Suppressor macrophage (primary cell): ENCODE data around the gene ICA1L.
"Not testable (repeated sequence)": the region's sequence is repeated elsewhere in the genome, so short reads cannot be mapped to it uniquely, and the experiment has no call there.

Source experiments
- DNase-seq, 4 experiments: peaks; one replicate each; pipeline ENCODE4 v3.0.0-alpha.2; 2020 to 2022

The ICA1L gene

DNA sequence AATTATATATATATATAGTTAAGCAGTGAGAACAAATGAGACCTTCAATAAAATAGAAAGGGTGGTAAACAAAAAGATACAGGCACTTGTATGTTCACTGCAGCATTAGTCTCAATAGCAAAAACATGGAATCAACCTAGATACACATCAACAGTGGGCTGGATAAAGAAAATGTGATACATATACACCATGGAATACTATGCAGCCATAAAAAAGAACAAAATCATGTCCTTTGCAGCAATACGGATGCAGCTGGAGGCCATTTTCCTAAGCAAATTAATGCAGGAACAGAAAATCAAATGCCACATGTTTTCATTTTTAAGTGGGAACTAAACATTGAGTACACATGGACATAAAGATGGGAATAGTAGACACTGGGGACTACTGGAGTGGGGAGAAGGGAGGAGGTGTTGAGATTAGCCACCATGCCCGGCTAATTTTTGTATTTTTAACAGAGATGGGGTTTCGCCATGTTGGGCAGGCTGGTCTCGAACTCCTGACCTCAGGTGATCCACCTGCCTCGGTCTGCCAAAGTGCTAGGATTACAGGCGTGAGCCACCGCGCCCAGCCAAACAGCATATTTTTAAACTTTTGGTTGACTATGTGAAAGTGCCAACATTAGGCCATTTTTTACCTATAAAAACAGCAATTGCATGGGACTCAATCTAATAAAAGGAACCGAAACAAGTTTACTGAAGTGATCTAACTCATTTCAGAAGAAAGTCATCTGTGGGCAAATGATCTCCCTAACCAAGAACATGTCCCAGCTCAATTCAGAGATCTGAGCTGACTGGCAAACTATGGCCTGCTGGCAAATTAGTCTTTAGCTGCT lies 23.7 kb downstream of the ICA1L start:
- peak in 2 of 4 experiments; percentile 33 to 36 for DNase-seq

DNA sequence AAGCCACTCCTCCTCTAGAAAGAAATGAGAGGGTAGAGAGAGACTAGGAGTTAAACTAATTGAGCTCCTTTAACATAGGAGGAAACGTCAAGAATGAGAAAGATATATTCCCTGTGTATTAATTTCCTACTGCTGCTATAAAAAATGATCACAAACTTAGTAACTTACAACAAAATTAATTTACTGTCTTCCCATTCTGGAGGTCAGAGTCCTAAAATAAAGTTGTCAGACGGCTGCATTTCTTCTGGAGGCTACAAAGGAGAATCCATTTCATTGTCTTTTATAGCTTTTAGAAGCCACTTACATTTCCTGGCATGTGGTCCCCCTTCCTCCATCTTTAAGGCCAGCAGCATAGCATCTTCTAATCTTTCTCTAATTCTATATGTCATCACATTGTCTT lies 26.9 kb downstream of the ICA1L start:
- DNase-seq = no peak

- no peak for DNase-seq
Measured at GRCh38 chr2:202842690-202843089, 28.9 kb downstream of the ICA1L start.

GRCh38 chr2:202841090-202841867 lies 30.3 kb downstream of the ICA1L start:
- peak in 1 of 4 experiments; percentile 8 for DNase-seq

DNA sequence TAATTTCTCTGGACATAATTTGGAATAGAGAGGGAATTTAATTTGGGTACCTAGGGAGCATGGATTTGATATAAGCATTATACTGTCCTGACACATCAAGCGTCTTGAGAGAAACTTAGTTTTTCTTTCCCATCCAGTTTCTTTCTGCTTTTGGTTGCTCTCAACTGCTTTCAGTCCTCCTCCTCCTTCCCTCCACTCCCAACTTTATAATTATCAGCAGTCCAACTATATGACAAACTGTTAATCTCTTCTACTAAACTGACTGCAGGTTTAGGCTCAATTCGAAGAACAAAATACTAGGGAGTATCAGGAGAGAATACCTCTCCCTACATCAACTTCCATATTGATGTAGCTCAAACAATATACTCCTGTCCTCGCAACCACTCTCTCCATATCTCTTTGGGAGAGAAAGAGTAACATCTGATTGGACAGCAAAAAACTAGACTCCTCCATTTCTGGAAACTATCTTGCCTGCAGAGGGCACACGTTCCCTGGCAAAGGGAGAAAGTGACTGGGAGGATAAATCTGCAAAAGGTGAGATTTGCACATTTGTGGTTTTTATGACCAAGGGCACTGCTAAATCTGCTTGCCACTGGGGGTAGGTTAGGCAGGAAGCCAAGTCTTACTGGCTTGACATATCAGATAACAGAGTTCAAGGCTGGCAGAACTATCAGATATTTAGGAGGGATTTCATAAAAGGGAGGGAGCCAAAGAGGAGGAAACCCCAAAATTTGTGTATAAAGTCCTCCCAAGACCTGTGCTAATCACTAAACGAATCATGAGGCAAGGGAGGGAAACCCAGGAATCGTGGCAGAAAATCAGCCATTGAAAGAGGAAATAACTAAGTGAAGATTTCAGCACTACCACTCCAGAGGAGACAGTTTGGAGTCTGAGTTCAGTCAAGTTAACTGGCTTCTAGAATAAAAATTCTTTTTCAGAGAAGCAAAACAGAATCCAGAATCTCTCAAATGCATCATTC lies 40.0 kb downstream of the ICA1L start:
- DNase-seq = peak; percentile 43 to 65 (median 60)

GRCh38 chr2:202824901-202825300 lies 46.7 kb downstream of the ICA1L start:
- no peak for DNase-seq

DNA sequence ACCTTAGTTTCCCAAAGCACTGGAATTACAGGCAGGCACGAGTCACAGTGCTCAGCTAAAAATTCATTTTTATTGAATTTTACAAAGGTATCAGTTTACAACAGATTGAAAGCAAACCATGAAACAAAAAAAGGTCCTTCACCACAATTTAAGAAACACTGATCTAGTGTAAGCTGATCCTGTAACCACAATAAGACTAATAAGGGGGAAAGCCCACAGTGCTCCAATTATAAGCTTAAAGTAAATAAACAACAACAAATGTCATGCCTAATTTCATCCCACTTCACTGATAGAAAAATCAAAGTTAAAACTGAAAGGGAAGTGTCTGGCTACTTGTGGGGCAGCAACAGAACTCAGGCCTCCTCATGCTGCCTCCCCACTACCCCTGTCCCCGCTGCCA lies 49.2 kb downstream of the ICA1L start:
- no peak for DNase-seq

DNA sequence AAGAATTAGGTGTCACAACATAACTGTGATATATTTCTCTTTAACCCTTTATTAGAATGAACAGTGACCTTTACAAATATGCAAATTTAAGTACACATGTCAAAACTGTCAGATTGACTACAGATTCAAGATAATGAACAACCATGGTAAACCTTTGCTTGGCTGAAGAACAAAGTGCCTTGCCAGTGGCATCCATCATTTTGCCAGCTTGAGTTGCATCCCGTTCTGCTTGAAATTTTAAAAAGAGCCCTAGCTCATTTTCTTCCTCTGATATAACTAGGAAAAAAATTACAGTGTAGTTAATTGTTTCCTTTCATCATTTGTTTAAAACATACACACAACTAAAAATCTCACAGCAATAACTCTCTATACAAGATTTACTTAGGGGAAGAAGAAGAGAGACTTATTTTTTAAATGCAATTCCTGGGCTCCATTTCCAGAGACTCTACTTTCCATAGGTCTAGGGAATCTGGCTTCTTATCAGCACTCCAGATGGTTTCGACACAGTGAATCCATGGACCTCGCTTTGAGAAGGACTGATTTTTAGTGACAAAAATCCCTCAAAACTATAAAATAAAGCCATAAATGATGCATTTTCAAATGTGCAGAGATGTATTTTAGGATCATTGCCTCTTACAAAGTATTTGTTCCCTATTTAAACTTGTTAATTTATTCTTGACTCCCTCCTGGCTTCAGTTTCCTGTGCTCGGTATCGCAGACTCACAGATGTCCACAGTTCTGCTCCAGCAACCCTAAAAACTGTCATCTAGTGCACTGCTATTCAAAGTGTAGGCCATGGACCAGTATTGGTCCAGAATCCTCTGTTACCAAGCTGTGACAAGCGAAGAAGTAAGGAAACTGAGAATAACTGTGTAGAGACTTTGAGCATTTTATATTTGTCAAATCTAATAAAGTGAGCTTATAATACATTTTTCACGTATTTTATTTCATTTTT lies 50.1 kb downstream of the ICA1L start:
- no peak for DNase-seq

GRCh38 chr2:202818321-202818720 lies 53.2 kb downstream of the ICA1L start:
- no peak for DNase-seq

DNA sequence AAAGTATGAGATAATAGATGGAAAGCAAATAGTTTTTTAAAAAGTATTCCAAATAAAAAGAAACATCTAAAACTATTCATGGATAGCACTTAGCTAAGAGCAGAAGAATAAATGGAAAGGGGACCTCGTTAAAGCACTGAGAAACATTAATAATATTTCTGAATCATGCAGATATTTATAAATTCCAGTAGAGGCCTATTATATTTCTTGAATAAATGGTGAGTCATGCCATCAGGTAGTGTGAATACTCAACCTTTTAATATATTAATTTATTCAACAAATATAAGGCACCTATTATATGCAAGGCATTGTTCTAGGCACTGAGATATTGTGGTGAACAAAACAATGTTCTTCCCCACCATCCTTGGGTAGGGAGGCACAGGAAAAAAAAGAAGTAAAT lies 53.8 kb downstream of the ICA1L start:
- DNase-seq = no peak

DNA sequence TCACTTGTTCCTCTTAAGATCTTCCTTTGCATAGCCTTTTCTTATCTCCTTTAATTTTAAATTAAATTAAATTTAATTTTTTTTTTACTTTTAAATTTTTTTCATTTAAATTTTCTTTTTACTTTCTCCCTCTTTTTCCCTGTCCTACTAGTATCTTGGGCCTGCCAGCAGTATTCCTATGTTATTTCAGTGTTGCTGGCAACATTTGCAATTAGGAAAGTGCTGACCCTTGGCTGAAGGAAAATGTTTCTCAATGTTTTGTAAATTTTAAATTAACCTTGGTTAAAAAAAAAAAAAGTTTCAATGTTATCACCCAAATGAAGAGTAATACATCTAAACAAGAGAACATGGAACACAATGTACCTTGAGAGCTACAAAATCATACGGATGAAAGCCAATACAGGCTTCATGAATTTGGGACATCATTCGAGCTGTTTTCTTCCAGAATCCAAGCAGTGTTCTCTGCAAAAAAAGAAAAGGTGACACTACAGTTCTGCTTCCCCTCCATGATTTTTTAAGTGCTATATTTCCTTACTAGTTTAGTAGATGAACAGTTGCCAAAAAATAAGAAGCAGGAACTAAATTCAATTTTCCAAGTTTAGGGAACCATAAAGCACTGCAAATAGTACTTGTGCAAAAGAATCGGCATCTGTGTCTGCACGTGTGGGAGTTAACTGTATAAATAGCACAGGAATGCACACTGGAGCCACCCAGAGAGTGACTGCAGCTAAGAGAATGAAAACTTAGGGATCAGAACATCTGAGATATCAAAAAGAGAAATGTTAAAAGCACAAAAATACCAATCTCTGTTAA lies 55.8 kb downstream of the ICA1L start:
- peak in 3 of 4 experiments; percentile 0 to 7 (median 6) for DNase-seq

DNA sequence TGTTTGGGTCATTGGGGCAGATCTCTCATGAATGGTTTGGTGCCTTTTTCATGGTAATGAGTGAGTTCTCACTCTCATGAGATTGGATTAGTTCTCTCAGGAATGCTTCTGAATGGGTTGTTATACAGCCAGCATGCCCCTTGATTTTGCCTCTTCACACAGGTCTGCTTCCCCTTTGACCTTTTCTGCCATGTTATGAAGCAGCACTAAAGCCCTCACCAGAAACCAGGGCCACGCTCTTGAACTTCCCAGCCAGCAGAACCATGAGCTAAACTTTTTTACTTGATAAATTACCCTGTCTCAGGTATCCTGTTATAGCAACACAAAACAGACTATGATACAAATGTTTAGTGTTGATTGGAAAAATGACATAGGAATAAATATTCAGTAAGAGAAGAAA lies 57.3 kb downstream of the ICA1L start:
- DNase-seq = no peak

DNA sequence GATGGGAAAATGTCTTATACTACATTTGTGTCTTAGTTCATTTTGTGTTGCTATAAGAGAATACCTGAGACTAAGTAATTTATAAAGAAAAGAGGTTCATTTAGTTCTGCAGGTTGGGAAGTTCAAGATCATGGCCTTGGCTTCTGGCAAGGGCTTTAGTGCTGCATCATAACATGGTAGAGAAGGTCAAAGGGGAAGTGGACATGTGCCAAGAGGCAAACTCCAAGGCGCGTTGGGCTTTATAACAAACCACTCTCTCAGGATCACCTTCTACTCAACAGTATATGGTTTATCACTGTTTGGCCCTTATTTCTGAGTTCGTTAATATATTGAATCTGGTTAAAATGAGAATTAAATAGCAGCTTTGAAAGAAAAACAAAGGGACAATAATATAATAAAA lies 58.2 kb downstream of the ICA1L start:
- no peak for DNase-seq

DNA sequence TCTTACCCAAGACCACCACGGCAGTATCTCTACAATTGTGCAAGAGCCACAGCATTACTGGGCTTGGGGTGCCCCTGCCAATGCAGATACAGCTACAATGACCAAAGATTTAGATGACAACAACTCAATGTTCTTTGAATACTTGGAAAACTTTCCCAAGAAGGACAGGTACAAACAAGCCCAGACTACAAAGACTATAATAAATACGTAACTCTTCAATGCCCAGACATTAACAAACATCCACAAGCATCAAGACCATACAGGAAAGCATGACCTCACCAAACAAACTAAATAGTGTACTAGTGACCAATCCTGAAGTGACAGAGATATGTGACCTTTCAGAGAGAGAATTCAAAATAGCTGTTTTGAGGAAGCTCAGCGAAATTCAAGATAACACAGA lies 62.8 kb downstream of the ICA1L start:
- no peak for DNase-seq

- peak in 3 of 4 experiments; percentile 4 to 22 (median 13) for DNase-seq
Measured at GRCh38 chr2:202807431-202808138, 64.0 kb downstream of the ICA1L start.

DNA sequence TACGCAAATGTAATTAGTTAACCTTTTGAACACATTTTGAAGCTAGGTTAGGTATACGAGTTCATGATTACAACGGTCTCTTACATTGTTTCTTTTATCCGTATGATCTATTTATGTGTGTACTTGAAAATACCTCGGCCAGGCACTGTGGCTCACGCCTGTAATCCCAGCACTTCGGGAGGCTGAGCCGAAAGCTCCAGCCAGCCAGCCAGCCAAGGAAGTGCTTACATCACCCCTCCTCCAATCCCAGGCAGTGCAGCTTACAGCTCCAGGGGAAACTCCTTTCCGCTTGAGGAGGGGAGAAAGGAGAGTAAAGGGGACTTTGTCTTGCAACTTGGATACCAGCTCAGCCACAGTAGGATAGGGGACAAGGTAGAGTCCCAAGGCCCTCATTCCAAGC lies 65.7 kb downstream of the ICA1L start:
- DNase-seq = not testable (repeated sequence)

GRCh38 chr2:202797944-202798343 lies 73.6 kb downstream of the ICA1L start:
- no peak for DNase-seq

GRCh38 chr2:202790676-202791075 lies 80.9 kb downstream of the ICA1L start:
- DNase-seq = no peak

GRCh38 chr2:202786842-202787241 lies 84.7 kb downstream of the ICA1L start:
- DNase-seq = no peak
